GM18499 (cell line): Measurements from ENCODE around the gene TP53INP2.
"Not testable (repeated sequence)": the region's sequence is repeated elsewhere in the genome, so short reads cannot be mapped to it uniquely, and the experiment has no call there.

Source experiments
- ATAC-seq: cut with Tn5 transposase; IDR thresholded peaks from one replicate; pipeline ENCODE4 v1.9.1; 2021; ENCODE audit warnings: moderate number of reproducible peaks; ENCODE audit not compliant: insufficient read depth, unreplicated experiment

Gene TP53INP2

GRCh38 chr20:34720266-34720665, 16.1 kb downstream of the TP53INP2 start:
- ATAC-seq: no peak

DNA sequence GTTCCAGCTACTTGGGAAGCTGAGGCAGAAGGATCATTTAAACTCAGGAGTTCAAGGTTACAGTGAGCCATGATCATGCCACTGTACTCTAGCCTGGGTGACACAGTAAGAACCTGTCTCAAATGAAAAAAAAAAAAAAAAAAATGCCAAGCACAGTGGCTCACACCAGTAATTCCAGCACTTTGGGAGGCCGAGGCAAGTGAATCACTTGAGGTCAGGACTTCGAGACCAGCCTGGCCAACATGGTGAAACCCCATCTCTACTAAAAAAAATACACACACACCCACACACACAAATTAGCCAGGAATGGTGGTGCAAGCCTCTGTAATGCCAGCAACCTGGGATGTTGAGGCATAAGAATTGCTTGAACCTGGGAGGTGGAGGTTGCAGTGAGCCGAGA, 18.4 kb downstream of the TP53INP2 start:
- not testable (repeated sequence) for ATAC-seq

DNA sequence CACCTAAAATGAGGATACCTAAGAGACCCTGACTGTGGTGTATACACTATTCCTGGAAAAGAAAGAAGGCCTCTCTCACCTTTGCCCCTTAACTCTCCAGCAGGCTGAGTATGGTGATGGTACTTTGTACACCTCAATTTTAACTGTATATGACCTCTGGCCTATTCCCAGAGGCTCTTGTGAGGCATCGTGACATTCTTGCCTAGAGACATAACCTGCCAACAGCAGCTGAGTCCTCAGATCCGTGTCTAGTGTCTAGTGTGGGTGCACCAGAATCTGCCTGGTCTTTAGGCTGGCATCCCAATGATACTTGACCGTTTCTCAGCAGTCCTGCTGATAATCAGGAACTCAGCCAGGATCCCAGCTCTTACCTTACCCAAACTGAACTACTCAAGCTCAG, 20.0 kb downstream of the TP53INP2 start:
- no peak for ATAC-seq

DNA sequence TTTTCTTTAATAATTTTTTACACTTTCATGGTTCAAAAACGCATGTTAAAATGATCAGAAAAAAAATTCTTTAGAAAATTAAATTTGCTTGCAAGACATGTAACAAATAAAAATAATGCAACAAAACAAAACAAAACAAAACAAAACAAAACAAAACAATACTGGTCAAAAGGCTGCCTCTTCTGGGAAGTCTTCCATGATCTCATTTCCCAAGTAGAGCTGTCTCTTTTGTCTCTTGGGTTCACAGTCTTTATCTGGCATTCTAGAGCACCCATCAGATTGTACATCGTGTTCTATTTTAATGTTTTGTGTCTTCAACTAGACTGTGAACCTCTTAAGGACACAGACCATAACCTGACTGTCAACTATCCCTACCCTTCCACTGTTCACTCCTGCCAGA, 25.3 kb downstream of the TP53INP2 start:
- ATAC-seq: no peak

DNA sequence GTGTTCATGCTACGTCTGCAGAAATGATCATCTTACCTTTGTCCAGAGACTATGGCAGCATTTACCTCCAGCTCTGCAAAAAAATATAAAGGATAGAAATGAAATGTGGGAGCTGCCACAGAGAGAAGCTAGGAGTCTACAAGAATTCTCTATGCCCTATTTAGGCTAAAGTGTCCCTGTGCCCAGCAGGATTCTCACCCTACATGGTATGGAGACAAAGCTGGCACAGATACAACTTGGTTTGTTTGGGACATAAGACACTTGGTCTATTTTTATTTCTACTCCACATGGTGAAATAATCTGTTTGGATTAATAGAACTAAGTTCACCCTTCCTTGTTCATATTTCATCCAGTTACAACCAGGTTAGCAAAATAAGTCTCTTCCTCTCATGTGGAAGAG, 28.4 kb downstream of the TP53INP2 start:
- ATAC-seq: no peak

DNA sequence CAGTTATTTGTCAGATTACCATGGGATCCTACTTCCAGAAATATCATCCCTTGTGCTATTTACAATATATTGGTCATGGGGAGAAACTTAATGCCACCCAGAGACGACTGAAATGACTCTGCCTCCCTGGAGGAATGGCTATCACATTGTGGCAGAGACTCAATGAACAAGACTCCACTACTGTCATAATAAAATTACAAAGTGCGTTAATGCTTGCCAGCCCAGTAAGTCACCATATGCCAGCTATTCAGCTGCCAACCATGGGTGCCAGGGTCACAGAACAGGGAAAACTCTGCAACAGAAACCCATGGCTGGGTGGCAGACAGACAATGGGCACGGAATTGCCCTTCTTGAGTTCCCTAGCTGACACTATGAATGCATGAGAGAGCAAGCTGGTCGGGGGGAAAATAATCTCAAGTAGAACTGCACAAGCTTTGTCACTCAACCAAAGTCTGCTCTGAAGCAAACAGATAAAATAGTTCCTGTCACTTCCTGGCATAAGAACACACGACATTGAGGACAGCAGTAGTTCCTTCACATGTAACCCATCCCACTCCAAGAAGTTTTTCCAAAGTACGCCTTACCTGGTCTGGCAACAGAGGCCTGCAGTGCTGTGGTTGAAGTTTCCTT, 32.1 kb downstream of the TP53INP2 start:
- no peak for ATAC-seq

DNA sequence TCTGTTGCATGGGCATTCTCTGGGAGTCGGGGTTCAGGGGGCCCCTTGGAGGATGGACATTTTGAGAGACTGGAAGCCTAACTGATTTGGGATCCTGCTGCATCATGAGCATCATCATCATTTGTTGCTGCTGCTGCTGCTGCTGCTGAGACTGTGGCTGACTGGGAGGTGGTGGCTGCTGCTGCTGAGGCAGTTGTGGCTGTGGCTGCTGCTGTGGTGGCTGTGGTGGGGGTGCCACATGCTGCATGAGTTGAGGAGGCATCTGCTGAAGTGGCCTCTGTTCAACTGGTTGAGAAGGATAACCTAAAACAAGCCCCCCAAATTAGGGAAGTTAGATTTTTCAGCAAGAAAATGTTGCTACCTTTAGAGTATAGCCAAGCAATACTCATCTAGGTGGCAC, 38.9 kb downstream of the TP53INP2 start:
- ATAC-seq: no peak

DNA sequence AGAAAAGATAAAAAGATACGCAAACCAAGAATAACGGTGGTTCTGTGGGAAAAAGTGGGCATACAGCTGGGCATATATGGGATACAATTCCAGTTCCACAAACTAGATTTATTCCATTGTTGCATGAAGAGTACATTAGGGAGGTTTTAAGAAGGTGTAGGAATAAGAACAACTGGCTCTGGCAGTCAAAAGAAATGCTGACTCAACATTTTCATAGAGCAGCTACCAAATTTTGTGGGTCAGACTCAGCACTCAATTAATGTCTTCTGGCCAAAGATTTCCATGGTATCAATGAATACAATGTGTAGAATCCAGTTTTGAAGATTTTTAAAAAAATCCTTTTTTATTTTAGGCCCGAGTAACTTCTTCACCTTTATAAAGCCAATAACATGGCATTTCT, 40.2 kb downstream of the TP53INP2 start:
- no peak for ATAC-seq

DNA sequence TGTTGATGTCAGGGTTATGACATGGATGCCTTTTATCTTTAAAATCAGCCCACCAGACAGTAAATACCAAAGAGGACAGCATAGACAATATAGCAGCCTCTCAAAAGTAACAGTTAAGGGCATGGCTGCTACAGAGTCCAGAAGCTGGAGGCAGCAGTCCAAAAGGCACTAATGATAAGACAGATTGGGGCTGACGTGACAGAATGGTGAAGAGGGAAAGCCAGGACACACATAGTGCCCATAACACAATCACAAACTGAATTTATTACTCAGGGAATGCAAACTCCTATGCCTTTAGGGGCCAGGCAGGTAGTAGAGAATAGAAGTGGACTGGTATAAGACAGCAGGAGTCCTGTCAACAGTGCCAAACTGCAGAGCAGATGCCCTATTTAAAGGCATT, 40.7 kb downstream of the TP53INP2 start:
- no peak for ATAC-seq

DNA sequence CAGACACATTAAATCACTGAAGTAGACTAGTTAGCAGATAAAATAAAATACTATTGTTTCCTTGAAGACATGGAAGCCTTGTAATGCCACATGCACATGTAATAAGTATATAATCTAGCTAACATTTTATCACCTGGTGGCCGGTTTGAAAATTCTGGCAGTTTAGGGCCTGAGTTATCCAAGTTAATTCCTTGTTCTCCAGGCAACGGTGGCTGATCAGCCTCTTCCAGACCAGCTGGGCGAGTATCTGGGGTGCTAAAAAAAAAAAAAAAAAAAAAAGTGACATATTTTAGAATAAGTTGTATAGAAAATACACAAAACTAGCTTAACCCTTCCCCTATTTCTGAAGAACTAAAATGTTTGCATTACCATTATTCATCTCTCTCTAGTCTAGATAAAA, 42.5 kb downstream of the TP53INP2 start:
- ATAC-seq: no peak

GRCh38 chr20:34747479-34747878, 43.3 kb downstream of the TP53INP2 start:
- ATAC-seq: no peak

DNA sequence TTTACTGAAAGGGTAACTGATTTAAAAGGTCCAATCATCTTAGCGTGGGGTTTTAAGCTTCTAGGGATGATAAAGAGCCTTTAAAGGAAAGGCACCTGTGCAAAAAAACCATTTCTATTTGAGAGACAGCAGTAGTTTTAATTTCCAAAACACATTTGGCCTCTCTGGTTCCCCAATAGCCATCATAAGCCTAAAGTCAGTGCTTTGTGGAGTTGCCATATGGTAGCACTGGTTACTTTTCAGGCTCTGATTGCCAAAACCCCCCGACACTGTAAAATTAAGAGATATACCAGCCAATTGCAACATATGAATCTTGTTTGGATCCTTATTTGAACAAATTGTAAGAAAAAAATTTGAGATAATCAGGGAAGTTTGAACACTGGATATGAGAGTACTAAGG, 44.6 kb downstream of the TP53INP2 start:
- no peak for ATAC-seq

DNA sequence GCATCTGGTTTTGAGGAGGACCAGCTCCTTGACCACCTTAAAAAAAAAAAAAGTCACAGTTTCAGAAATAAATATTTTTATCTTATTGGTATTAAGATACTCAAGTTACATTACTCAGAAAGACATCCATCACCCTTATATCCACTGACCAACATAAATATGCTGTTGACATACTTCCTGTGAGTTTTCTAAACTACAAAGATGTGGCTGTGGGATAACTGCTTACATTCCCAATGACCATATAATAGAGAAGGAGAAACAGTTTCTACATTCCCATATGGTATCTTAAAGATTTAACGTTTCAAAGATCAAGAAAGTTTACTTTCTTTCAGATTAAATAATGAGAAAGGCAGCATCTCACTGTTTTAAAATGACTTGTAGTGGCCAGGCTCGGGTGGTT, 46.3 kb downstream of the TP53INP2 start:
- no peak for ATAC-seq

GRCh38 chr20:34751453-34751852, 47.3 kb downstream of the TP53INP2 start:
- ATAC-seq: no peak

DNA sequence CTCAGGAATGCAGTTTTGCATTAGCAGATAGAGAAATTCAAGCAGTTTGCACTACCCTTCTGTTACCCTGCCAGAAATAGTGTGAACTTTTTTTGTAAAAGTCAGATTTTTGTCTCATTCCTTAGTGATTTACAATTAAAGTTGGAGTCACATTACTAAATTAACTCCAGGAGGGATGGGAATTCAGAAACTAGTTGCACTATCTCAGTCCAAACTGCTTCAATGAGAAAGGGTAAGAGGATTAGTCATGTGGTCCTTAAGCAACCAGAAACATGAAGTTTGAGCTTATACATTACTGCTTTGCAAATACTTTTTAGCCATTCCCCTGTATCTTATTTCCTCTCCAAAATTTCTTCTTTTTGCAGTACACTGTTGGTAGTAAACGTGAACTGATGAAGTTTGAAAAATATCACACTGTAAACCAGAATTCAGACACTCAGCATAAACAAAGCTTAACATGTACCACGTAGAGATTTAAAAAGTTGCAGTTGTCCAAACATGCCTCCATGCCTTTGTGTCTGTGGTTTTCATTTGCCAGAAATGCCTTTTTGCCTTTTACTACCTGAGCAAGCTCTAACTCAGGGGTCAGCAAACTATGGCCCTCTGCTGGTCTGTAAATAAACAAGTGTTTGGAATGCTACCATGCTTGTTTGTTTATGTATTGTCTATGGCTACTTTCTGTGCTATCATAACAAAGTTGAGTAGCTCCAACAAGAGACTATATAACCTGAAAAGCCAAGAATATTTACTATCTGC, 49.7 kb downstream of the TP53INP2 start:
- ATAC-seq: no peak

GRCh38 chr20:34754611-34755010, 50.5 kb downstream of the TP53INP2 start:
- ATAC-seq: no peak

GRCh38 chr20:34755367-34755766, 51.2 kb downstream of the TP53INP2 start:
- no peak for ATAC-seq

GRCh38 chr20:34762031-34762555, 57.9 kb downstream of the TP53INP2 start:
- no peak for ATAC-seq
